Measurements from ENCODE around the gene UBE2O. TPM values are rescaled to one million over a fixed set of nuclear protein-coding genes. Genes with fewer than 3 reads are reported as not detected.

Gene UBE2O
- total RNA-seq, 1 experiment from 2014 or later = 24.7 TPM

GRCh38 chr17:76345377-76345974 is 107.5 kb downstream of the UBE2O start:
- DNase-seq (ENCODE audit: low read depth) = no peak

- DNase-seq (ENCODE audit: low read depth) = no peak
Measured at GRCh38 chr17:76343106-76343505, 109.8 kb downstream of the UBE2O start.

- DNase-seq (ENCODE audit: low read depth) = no peak
Measured at GRCh38 chr17:76341301-76341700, 111.7 kb downstream of the UBE2O start.

Other genes starting within 250 kb of the UBE2O start
- 4.8 and 7.3 TPM in 2 replicates for gene RNF157, start 212.7 kb downstream of the UBE2O start, total RNA-seq (2014; rRNA removed; shearing (Covaris generic))
- gene UBALD2, start 187.8 kb downstream of the UBE2O start, total RNA-seq (2014; rRNA removed; shearing (Covaris generic)) = 11.5 and 15.9 TPM in 2 replicates
- 0.45 and 1.5 TPM in 2 replicates for gene QRICH2, start 144.9 kb downstream of the UBE2O start, total RNA-seq (2014; rRNA removed; shearing (Covaris generic))
- gene PRPSAP1, start 99.2 kb downstream of the UBE2O start, total RNA-seq (2014; rRNA removed; shearing (Covaris generic)) = 30.3 and 39.2 TPM in 2 replicates
- 72.9 and 91.9 TPM in 2 replicates for gene SPHK1, start 68.5 kb downstream of the UBE2O start, total RNA-seq (2014; rRNA removed; shearing (Covaris generic))
- gene AANAT, start 14.5 kb upstream of the UBE2O start, total RNA-seq (2014; rRNA removed; shearing (Covaris generic)) = not detected in 2 replicates
- 26.6 and 35.5 TPM in 2 replicates for gene RHBDF2, start 48.3 kb upstream of the UBE2O start, total RNA-seq (2014; rRNA removed; shearing (Covaris generic))
- 8.3 and 16.0 TPM in 2 replicates for gene CYGB, start 84.6 kb upstream of the UBE2O start, total RNA-seq (2014; rRNA removed; shearing (Covaris generic))
- 0.51 TPM in 1 of 2 replicates, not detected in the other for gene PRCD, start 86.9 kb upstream of the UBE2O start, total RNA-seq (2014; rRNA removed; shearing (Covaris generic))
- 0.24 and 0.40 TPM in 2 replicates for gene ST6GALNAC2, start 132.7 kb upstream of the UBE2O start, total RNA-seq (2014; rRNA removed; shearing (Covaris generic))
- gene ST6GALNAC1, start 190.6 kb upstream of the UBE2O start, total RNA-seq (2014; rRNA removed; shearing (Covaris generic)) = not detected in 2 replicates